ENCODE measurements around the gene HSPB1.

DNA sequence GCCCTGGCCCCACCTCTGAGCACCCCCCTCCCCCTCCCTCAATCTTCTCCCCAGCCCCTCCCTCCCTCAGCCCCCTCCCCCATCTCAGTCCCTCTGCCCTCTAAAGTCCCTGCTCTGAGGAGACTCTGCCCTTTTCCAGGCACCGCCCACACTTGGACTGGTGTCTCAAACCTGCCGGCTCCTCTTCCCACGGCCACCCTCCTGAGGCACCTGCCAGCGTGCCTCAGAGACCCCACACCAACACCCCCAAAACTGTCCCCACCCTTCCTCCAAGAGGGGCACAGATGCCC lies 34.6 kb upstream of the HSPB1 start:
- TF ChIP-seq, protein P1, sequence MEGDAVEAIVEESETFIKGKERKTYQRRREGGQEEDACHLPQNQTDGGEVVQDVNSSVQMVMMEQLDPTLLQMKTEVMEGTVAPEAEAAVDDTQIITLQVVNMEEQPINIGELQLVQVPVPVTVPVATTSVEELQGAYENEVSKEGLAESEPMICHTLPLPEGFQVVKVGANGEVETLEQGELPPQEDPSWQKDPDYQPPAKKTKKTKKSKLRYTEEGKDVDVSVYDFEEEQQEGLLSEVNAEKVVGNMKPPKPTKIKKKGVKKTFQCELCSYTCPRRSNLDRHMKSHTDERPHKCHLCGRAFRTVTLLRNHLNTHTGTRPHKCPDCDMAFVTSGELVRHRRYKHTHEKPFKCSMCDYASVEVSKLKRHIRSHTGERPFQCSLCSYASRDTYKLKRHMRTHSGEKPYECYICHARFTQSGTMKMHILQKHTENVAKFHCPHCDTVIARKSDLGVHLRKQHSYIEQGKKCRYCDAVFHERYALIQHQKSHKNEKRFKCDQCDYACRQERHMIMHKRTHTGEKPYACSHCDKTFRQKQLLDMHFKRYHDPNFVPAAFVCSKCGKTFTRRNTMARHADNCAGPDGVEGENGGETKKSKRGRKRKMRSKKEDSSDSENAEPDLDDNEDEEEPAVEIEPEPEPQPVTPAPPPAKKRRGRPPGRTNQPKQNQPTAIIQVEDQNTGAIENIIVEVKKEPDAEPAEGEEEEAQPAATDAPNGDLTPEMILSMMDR (IDR thresholded peaks at IDR 0.05) = no peak
- no peak for TF ChIP-seq POLR2A (IDR thresholded peaks at IDR 0.05)
